ENCODE results near the gene MDFIC2.

The MDFIC2 gene

GRCh38 chr3:70225146-70225545 lies 87.3 kb downstream of the MDFIC2 start:
- no peak for TF ChIP-seq NFIC (IDR thresholded peaks at IDR 0.05)
- no peak for TF ChIP-seq USF1 (IDR thresholded peaks at IDR 0.05)
- TF ChIP-seq REST (IDR thresholded peaks at IDR 0.05; ENCODE audit: low read depth) = no peak
- TF ChIP-seq RAD21 (IDR thresholded peaks at IDR 0.05; ENCODE audit: low read depth) = no peak
- no peak for TF ChIP-seq TAF1 (IDR thresholded peaks at IDR 0.05; ENCODE audit: low read depth)
- no peak for TF ChIP-seq EP300 (IDR thresholded peaks at IDR 0.05; ENCODE audit: borderline replicate concordance)
- no peak for TF ChIP-seq MAX (IDR thresholded peaks at IDR 0.05)
- no peak for TF ChIP-seq TCF12 (IDR thresholded peaks at IDR 0.05; ENCODE audit: low read depth)
- TF ChIP-seq CEBPB (IDR thresholded peaks at IDR 0.05) = no peak
- TF ChIP-seq YY1 (IDR thresholded peaks at IDR 0.05; ENCODE audit: low read depth) = no peak
- TF ChIP-seq EGR1 (IDR thresholded peaks at IDR 0.05) = no peak
- TF ChIP-seq ZBTB7A (IDR thresholded peaks at IDR 0.05; ENCODE audit: low read depth) = no peak
- TF ChIP-seq TEAD4 (IDR thresholded peaks at IDR 0.05) = no peak
- no peak for TF ChIP-seq CREB1 (IDR thresholded peaks at IDR 0.05; ENCODE audit: low read depth)
- TF ChIP-seq FOXM1 (IDR thresholded peaks at IDR 0.05; ENCODE audit: borderline replicate concordance, low read depth) = no peak

- TF ChIP-seq TCF12 (IDR thresholded peaks at IDR 0.05; ENCODE audit: low read depth) = no peak
- TF ChIP-seq FOXM1 (IDR thresholded peaks at IDR 0.05; ENCODE audit: borderline replicate concordance, low read depth) = no peak
- TF ChIP-seq YY1 (IDR thresholded peaks at IDR 0.05; ENCODE audit: low read depth) = no peak
- TF ChIP-seq EP300 (IDR thresholded peaks at IDR 0.05; ENCODE audit: borderline replicate concordance) = no peak
- TF ChIP-seq USF1 (IDR thresholded peaks at IDR 0.05) = no peak
- no peak for TF ChIP-seq TEAD4 (IDR thresholded peaks at IDR 0.05)
- TF ChIP-seq RAD21 (IDR thresholded peaks at IDR 0.05; ENCODE audit: low read depth) = no peak
- TF ChIP-seq NFIC (IDR thresholded peaks at IDR 0.05) = no peak
- no peak for TF ChIP-seq REST (IDR thresholded peaks at IDR 0.05; ENCODE audit: low read depth)
- no peak for TF ChIP-seq CEBPB (IDR thresholded peaks at IDR 0.05)
- TF ChIP-seq TAF1 (IDR thresholded peaks at IDR 0.05; ENCODE audit: low read depth) = no peak
These were observed 88.1 kb downstream of the MDFIC2 start for GRCh38 chr3:70224337-70224736.

- TF ChIP-seq EGR1 (IDR thresholded peaks at IDR 0.05) (no peak), TAF1 (IDR thresholded peaks at IDR 0.05; ENCODE audit: low read depth) (no peak), FOXM1 (IDR thresholded peaks at IDR 0.05; ENCODE audit: borderline replicate concordance, low read depth) (no peak), MAX (IDR thresholded peaks at IDR 0.05) (no peak), ZBTB7A (IDR thresholded peaks at IDR 0.05; ENCODE audit: low read depth) (no peak), CEBPB (IDR thresholded peaks at IDR 0.05) (no peak), RAD21 (IDR thresholded peaks at IDR 0.05; ENCODE audit: low read depth) (no peak), CREB1 (IDR thresholded peaks at IDR 0.05; ENCODE audit: low read depth) (no peak), TCF12 (IDR thresholded peaks at IDR 0.05; ENCODE audit: low read depth) (no peak), EP300 (IDR thresholded peaks at IDR 0.05; ENCODE audit: borderline replicate concordance) (no peak), NFIC (IDR thresholded peaks at IDR 0.05) (no peak), USF1 (IDR thresholded peaks at IDR 0.05) (no peak), REST (IDR thresholded peaks at IDR 0.05; ENCODE audit: low read depth) (no peak), YY1 (IDR thresholded peaks at IDR 0.05; ENCODE audit: low read depth) (no peak), TEAD4 (IDR thresholded peaks at IDR 0.05) (no peak)
These were observed 94.0 kb downstream of the MDFIC2 start for GRCh38 chr3:70218471-70218870.

- TF ChIP-seq USF1 (IDR thresholded peaks at IDR 0.05) (no peak), NFIC (IDR thresholded peaks at IDR 0.05) (no peak), FOXM1 (IDR thresholded peaks at IDR 0.05; ENCODE audit: borderline replicate concordance, low read depth) (no peak), RAD21 (IDR thresholded peaks at IDR 0.05; ENCODE audit: low read depth) (no peak), CEBPB (IDR thresholded peaks at IDR 0.05) (no peak), CREB1 (IDR thresholded peaks at IDR 0.05; ENCODE audit: low read depth) (no peak), EP300 (IDR thresholded peaks at IDR 0.05; ENCODE audit: borderline replicate concordance) (no peak), TAF1 (IDR thresholded peaks at IDR 0.05; ENCODE audit: low read depth) (no peak), MAX (IDR thresholded peaks at IDR 0.05) (no peak), YY1 (IDR thresholded peaks at IDR 0.05; ENCODE audit: low read depth) (no peak), EGR1 (IDR thresholded peaks at IDR 0.05) (no peak), REST (IDR thresholded peaks at IDR 0.05; ENCODE audit: low read depth) (no peak), TEAD4 (IDR thresholded peaks at IDR 0.05) (no peak), ZBTB7A (IDR thresholded peaks at IDR 0.05; ENCODE audit: low read depth) (no peak)
These were observed 110.5 kb downstream of the MDFIC2 start for GRCh38 chr3:70201975-70202374.
